NCI-H524 (cell line): Measurements from ENCODE around the gene MAST4.

ENCODE experiments used
- DNase-seq, 2 experiments: peaks; one replicate each; lab custom pipeline; 2025; lab: John Stamatoyannopoulos, UW

Gene MAST4

GRCh38 chr5:67085616-67086015 lies 489.4 kb downstream of the MAST4 start:
- DNase-seq, result peak; percentile 18 to 80

- DNase-seq, result peak; percentile 61 to 76
Measured at GRCh38 chr5:67089200-67089725, 493.1 kb downstream of the MAST4 start.

DNA sequence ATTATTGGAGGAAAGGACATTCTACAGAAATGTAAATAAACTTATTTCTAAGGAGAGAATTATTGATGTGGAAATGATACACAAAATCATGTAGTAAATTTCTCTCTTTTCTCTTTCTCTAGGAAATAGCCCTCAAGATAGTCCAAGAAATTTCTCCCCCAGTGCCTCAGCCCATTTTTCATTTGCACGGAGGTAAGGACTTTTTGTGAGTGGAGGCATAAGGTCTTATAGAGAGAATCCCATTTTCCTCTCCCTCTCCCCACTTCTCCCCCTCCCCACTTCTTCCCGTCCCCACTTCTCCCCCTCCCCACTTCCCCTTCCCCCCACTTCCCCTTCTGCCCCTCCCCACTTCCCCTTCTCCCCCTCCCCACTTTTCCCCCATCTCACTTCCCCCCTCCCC lies 493.8 kb downstream of the MAST4 start:
- DNase-seq, result no peak

- no peak for DNase-seq
Measured at GRCh38 chr5:67090593-67090992, 494.4 kb downstream of the MAST4 start.

GRCh38 chr5:67092535-67092934 lies 496.3 kb downstream of the MAST4 start:
- DNase-seq, result no peak

DNA sequence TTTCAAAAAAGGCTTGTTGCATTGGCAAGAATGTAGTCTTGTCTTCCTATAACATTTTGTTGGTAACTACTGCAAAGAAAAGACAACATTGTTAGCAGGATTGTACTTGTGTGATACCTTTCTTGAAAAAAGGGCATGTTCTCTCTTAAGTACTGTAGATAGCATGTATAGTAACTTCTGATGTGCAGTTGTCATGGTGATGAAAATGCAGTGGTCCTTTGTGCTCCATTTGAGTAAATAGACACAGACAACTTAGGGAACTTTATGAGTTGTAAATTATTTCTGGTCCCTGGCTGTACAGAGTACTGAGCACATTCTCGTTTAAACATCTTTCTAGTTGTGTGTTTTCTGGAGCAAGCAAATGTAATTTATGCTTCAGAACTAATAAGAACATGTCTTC lies 497.1 kb downstream of the MAST4 start:
- no peak for DNase-seq

DNA sequence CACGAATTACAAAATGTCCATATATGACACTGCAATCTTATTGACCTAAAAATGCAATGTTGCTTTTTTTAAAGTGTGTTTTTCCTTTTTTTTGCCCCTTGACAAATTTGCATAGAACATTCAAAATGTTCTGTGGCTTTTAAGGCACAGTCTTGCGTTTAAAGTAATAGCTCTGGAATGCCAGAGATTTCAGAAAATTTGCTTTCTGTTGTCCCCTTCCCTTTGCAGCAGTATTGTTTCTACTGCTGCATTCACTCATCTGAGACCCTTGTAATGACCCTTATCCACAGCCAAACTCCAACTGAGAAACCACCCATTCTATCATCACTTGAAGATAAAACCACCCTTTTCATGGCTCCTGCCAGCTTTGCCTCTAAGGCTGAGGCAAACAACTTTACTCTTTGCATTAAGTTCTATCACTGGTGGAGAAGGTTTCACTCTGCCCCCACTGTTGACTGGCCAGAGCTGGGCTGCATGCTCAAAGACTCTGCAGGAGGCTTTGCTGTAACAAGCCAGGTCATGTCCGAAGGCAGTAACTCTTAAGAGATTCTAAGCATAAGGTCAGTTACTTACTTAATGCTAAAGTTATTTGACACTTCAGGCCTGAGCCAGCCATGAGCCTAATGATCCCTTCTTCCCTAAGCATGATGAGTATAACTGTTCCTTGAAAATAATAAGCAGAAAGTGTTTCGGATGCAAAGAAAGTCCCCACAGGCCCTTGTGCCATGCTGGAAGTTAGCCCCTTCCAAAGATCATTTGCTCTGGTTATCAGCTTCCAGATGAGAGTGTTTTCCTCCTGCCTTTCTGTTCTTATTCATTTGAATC lies 498.5 kb downstream of the MAST4 start:
- DNase-seq, result no peak

DNA sequence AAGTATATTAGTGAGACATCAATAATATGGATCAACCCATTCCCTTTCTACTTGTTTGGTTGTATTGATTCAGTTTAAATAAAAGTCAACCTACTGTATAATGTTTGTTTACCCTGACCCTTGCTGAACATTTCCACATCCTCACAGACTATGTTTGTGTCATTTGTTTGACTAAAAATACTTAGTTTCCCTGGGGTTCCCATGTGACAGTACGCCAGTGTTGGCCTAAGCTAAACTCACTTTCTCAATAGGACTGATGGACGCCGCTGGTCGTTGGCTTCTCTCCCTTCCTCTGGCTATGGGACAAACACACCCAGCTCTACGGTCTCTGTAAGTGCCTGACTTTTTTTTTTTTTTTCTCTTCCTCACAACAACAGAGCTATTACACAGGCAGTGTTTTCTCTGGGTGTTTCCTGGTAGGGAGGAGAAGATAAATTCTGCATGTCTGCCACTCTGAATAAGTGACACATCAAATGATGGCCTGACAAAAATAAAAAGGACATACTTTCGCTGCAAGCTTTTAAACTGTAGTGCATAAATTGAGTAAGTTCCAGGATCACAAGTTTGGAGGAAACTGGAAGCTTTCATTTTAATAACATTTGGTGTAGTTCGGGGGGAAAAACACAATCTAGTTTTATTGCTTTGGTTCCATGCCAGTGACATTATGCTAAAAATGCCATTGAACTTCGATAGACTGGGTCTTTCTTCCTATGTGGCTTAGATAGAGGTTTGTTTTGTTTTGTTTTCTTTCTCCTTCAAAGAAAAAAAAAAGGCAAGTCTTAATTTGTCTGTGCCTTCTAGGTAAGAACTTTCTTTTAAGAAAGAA lies 499.4 kb downstream of the MAST4 start:
- DNase-seq, result no peak

DNA sequence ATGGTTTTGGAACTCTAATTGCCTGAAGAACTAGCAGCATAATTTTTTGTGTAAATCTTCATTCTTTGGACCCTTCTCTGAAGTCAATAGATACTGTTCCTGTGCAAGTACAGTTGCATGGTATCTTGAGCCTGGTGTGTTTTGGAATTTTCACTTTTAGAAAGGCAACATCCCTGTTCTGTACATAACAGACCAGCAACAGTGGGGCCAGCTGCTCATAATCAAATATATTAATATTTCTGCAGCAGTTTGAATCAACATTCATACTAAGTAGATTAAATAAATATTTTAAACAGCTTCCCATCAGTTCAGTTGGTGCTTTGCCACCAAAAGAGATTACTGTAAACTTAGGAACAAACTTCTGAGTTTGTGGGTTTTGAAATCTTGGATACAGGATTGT lies 502.5 kb downstream of the MAST4 start:
- DNase-seq, result no peak

DNA sequence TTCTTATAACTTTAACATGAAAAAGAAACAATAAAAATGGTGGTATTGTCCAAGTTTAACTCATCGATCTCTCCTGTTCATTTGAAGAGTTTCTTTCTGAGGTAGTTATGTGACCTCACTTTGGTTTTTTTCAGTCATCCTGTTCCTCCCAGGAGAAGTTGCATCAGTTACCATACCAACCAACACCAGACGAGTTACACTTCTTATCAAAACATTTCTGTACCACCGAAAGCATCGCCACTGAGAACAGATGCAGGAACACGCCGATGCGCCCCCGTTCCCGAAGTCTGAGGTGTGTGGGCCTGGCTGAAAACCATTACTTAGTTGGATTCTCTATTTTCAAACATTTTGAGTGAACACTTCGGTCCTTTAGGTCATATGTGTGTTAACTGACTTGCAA lies 504.1 kb downstream of the MAST4 start:
- no peak for DNase-seq

DNA sequence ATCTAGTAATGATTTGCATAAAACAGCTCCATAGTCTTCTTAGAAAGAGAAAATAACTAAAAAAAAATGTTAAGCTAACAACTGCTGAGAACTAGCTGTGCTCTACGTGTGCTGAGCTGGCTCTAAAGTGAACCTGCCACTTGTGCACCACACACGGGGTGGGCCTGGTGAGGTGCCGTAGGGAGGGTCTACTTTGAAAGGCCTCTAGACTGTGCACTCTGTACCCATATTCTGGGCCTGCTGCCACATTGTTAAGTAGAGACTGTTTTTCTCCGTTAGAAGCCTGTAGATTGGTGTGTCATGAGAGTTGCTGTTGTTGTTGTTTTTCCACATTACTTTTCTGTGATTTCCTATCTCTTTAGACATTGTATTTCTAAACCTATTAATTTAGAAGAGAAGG lies 506.5 kb downstream of the MAST4 start:
- DNase-seq, result no peak

- no peak for DNase-seq
Measured at GRCh38 chr5:67104859-67105258, 508.7 kb downstream of the MAST4 start.

- DNase-seq, result no peak
Measured at GRCh38 chr5:67105270-67105669, 509.1 kb downstream of the MAST4 start.

DNA sequence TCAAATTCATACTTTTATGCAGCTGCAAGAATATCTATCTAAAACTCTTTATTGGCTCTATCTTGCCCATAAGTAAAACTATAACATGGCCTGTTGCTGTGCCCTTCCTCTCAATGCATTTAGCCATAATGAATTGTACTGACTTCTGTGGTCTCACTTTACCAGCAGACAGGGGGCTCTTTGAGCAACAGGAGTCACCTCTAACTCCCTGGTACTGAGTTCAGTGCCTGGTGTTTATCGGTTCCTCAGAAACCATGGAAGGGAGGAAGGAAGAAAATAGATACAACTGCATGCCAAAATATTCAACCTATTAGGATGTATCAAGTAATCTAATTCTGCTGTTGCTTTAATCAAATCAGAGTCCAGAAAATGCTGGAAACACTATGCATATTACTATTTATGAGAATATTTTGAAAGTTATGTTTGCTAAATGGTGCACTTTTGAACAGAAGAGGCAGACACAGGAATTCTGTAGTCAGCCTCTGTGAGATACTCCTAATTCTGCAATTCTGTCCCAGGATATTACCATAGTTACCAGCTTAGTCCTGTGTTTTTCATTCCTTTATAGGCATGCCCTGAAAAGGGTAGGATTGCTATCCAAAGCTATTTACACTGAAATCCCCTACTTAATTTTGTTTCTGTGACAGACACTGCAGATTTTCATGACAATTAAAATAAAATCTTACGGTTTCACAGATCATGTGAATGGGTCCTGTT lies 510.6 kb downstream of the MAST4 start:
- DNase-seq, result no peak

DNA sequence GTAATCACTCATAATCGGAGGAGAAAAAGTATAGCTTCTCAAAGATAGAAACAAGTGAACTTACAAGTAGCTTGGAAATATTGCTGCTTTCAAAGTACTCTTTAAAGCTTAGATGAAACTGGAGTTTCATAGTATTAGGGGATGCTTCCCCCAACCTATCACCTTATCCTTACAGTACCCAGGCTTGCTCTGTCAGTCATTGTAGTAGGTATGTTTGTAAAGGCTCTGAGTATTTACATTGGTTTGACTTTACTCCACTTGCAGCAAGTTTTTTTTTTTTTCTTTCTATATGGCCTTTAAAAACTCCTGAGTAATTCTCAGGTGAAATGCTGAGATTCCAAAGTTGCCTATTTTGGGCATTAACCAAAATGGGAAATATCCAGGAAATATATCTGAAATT lies 515.6 kb downstream of the MAST4 start:
- no peak for DNase-seq

DNA sequence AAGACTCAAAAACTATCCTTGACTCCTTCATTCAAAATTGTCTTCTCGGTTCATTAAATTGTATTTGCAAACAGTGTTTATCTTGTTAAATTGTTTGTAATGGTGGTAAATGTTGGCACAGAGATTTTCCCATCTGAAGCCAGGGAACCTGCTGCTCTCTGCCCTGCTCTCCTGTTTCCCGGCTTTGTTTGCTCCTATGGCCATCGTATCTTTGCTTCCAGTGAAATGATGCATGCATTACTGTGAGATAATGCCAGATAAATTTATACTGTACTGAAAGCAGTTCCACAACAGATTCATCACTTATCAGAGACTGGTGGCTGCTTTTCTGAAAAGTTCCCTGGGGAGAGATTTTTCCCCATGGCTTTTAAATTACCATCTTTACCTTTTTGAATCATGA lies 519.1 kb downstream of the MAST4 start:
- DNase-seq, result no peak

DNA sequence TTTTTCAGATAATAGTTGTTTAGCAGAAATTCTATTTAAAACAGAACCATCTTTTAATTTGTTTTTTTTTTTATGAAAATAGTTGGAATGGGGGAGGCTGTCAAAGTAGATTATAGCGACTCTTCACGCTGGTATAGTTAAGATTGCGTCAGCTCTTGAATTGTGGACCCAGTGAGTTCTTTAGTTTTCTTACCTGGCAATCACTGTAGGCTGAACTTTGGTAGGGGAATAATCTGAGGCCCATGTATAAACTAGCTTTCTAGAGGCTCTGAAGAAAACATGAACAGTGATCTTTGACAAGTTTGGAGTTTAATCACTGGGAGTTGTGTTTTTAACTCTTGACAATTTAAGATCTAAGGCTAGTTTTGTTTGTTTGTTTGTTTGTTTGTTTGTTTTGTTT lies 519.6 kb downstream of the MAST4 start:
- no peak for DNase-seq

DNA sequence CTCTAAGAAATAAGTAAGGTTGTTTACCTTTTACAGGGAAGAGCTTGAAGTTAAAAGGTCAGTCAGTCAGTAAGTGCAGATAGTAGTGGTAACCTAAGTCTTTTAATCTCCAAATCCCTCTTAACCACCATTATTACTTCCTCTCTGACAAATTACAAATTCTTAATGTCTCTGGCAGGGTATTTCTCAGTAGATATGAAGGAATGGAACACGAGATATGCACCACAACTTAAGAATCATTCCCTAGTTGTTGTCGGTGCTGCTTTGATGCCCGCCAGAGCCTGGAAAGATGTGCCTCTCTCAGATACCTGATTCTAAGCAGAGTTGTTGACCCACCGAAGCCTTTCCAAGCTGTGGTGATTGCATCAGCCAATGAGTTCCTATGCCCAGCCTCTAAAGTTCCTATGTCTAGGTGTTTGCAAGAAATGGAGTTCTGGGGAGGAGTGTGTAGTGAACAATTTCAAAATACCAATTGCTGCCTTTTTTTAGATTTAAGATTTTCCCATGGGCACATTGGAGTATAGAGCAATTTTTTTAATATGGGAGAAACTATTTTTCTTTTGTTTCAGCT lies 521.9 kb downstream of the MAST4 start:
- peak in 1 of 2 experiments; percentile 37 for DNase-seq

DNA sequence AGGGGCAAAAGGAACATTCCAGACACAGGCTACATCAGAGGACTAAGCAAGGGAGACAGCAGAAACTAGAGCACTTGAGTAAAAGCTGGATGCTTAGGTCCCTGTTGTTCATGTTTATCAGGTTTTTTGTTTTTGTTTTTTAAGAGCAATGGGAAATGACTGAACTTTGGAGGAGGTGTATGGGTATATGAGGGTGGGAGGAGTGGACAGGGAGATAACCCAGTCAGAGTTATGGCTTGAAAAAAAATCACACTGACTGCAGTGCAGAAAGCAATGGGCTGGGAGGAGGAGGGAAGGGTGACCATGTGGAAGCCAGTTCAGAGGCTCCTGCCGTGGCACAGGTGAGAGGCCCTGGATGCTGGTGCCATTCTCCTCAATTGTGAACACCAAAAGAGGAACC lies 522.8 kb downstream of the MAST4 start:
- DNase-seq, result no peak

- no peak for DNase-seq
Measured at GRCh38 chr5:67120032-67120431, 523.8 kb downstream of the MAST4 start.

DNA sequence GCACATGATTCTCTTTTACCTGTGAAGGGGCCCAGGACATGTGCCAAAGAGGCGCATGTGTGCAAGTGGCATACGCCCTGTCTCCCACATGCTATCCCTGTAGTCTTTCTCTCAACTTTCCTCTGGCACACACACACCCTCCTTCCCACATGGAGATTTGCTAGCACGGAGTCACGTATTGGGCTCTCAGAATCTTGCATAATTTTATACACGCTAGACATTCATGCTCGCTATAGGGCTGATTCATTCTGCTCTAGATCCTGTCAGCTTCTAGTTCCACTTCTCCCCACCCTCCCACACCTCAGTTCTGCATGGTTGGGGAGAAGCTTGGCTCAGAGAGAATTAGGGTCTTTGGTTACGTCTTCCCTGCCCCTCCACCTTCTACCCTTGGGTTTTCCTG lies 527.6 kb downstream of the MAST4 start:
- no peak for DNase-seq

DNA sequence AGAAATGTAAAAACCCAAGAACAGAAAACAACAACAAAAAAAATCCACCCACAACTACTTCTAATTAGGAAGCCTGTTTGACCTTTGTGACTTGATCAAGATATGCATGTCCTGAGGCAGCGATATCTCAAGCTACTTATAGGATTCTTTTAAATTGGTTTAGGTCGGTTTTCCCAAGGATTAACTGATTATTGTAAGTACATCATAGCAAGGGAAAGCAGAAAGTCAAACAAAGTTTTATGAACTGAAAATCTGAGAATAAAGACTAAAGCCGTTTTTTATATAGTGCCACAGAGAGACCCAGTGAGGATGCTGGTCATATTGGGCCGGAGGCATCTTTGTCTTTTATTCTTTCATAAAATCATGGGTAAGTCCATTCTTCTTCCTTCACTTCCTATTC lies 528.4 kb downstream of the MAST4 start:
- no peak for DNase-seq
